ENCODE measurements around the gene RAB5B.
"Not testable (repeated sequence)": the region's sequence is repeated elsewhere in the genome, so short reads cannot be mapped to it uniquely, and the experiment has no call there.

RAB5B gene

GRCh38 chr12:56020423-56021184, 46.7 kb downstream of the RAB5B start, which contains the start of gene IKZF4:
IKZF4 (plus strand) TSS chr12:56021043; CDS start chr12:56021494, 451 bp downstream.
- peak; percentile 89 for DNase-seq

GRCh38 chr12:56021889-56022497, 48.1 kb downstream of the RAB5B start:
- DNase-seq: no peak

- no peak for DNase-seq
Measured at GRCh38 chr12:56028511-56029165, 54.8 kb downstream of the RAB5B start.

GRCh38 chr12:56029166-56029519, 55.3 kb downstream of the RAB5B start:
- DNase-seq: no peak

GRCh38 chr12:56029666-56030293, 55.9 kb downstream of the RAB5B start:
- DNase-seq: peak; percentile 81

- no peak for DNase-seq
Measured at GRCh38 chr12:56031987-56032386, 58.1 kb downstream of the RAB5B start.

- DNase-seq: no peak
Measured at GRCh38 chr12:56034586-56035332, 60.9 kb downstream of the RAB5B start.

GRCh38 chr12:56037161-56037560, 63.3 kb downstream of the RAB5B start:
- DNase-seq: no peak

- no peak for DNase-seq
Measured at GRCh38 chr12:56038022-56038655, 64.3 kb downstream of the RAB5B start.

- no peak for DNase-seq
Measured at GRCh38 chr12:56040151-56040550, 66.3 kb downstream of the RAB5B start.

GRCh38 chr12:56040963-56041551, 67.2 kb downstream of the RAB5B start:
- DNase-seq: peak; percentile 73

GRCh38 chr12:56041552-56042429, 67.9 kb downstream of the RAB5B start, which contains the start of gene RPS26:
RPS26 (plus strand) TSS chr12:56041918; CDS start chr12:56042167, 249 bp downstream.
- peak; percentile 100 for DNase-seq

GRCh38 chr12:56042430-56042813, 68.5 kb downstream of the RAB5B start:
- not testable (repeated sequence) for DNase-seq

- no peak for DNase-seq
Measured at GRCh38 chr12:56042843-56043242, 69.0 kb downstream of the RAB5B start.
